HG02840 (cell line): Measurements from ENCODE around the gene COQ8B.
"Not testable (repeated sequence)": the region's sequence is repeated elsewhere in the genome, so short reads cannot be mapped to it uniquely, and the experiment has no call there.

ENCODE experiments used
- ATAC-seq: cut with Tn5 transposase; IDR thresholded peaks from one replicate; pipeline ENCODE4 v1.9.1; 2021; ENCODE audit warnings: mild to moderate bottlenecking, moderate library complexity, moderate number of reproducible peaks; ENCODE audit not compliant: unreplicated experiment, low FRiP score

Gene COQ8B

DNA sequence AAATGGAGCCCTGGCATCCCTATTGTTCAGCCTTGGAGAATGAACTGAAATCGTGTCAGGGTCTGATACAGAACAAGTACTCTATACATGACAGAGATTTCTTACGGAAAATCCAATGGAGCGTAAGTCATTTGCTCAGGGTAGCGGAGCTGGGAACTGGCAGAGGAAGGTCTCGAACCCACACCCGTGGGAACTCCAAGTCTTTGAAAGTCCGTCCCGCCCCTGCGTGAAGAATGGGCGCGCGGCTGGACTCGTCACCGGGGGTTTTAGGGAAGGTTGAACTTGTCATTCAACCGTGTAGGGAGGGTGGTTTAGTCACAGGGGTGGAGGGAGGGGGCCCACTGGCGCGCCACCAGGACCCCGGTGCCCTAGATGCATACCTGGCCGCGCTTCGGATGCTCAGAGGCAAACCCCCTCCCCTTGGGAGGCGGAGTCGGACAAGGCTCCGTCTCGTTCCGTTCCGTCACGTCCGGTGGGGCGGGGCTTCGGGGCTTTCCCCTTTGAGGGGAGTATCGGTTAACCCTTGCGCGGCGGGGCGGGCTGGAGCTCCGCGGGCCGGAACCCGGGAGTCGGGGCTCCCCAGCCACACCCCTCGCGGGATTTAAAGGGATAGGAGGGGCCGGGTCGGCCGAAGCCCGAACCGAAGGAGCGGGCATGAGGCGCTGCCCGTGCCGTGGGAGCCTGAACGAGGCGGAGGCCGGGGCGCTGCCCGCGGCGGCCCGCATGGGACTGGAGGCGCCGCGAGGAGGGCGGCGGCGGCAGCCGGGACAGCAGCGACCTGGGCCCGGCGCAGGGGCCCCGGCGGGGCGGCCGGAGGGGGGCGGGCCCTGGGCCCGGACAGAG, at the start of gene COQ8B, which contains the start of gene ITPKC:
Gene COQ8B, minus strand, starts transcription at position 405 of the 843 bp plus-strand sequence. CDS start 2,254 bp downstream, outside the sequence.
Gene ITPKC, plus strand, starts transcription at position 631 of the 843 bp plus-strand sequence. Its CDS starts 24 bp downstream, at position 655.
- peak; percentile 78 for ATAC-seq

DNA sequence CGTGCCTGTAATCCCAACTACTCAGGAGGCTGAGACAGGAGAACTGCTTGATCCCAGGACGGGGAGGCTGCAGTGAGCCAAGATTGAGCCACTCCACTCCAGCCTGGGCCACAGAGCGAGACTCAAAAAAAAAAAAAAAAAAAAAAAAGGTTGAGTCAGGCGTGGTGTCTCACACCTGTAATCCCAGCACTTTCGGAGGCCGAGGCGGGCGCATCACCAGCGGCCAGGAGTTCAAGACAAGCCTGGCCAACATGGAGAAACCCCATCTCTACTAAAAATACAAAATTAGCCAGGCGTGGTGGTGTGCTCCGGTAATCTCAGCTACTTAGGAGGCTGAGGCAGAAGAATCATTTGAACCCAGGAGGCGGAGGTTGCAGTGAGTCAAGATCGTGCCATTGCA, 49.7 kb upstream of the COQ8B start:
- not testable (repeated sequence) for ATAC-seq

DNA sequence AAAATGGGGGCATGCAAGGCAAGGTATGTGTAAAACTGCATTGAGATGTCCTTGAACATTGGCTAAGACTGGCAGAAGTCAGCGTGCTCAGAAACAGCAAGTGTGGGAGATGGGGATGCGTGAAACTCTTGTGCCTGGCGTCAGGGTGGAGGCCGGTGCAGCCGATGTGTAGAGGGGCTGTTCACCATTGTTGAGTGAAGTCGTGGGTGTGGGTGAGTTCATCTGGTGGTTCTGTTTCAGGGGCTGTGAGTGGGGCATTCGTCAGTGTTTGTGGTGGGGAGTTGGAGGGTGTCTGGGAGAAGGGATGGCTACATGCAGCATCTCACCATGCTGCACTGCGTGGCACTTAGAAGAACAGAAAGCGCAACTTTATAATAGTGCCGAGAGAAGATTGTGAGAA, 47.3 kb upstream of the COQ8B start:
- ATAC-seq, result no peak

DNA sequence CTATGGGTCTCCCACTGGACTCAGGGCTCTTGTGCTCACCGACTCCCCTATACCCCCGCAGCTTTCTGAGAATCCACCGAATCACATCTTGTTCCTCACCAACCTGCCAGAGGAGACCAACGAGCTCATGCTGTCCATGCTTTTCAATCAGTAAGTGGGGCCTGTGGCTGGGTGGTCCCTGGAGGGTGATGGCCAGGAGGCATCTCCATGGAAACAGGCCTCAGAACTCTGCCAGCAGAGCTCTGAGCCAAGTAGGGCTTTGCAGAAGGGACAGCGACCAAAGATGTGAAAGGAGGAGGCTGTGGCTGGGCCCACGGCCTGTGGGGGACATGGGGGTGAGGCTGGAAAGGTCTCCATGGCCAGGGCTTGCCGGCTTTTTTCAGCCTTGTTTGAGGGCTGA, 46.8 kb upstream of the COQ8B start:
- no peak for ATAC-seq

DNA sequence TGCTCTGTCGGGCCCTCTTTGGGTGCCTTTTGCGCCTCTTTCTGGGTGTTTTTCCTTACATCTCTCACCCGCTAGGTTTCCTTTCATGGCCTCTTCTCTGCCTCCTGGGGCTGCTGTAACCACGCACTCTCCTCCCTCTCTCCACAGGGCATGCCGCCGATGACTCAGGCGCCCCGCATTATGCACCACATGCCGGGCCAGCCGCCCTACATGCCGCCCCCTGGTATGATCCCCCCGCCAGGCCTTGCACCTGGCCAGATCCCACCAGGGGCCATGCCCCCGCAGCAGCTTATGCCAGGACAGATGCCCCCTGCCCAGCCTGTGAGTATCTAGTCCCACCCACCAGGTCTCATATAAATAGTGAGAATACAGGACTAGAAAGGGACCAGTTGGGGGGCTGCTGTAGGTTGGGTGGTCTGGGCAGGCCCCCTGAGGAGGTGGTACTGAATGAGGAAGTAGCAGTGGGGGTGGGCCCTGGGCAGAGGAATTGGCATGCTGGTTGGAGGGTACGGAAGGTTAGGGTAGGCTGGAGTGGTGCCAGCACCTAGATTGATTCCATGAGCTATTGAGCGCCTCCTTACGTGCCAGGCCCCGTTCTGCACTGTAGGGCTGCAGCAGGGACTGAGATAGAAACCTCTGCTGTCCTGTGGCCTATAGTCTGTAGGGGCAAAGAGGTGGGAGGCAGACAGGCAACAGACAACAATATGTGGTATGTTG, 46.2 kb upstream of the COQ8B start:
- ATAC-seq, result no peak

DNA sequence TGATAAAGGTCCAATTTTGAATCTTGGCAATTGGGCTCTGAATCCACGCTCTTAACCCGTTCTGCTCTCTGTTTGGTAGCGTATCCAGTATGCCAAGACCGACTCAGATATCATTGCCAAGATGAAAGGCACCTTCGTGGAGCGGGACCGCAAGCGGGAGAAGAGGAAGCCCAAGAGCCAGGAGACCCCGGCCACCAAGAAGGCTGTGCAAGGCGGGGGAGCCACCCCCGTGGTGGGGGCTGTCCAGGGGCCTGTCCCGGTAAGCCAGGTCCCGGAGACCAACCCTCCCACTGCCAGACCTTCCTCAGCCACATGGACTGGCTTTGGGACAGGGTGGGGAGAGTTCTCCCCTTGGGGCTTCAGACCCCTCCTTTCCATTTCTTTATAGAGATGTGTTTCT, 42.7 kb upstream of the COQ8B start:
- ATAC-seq, result no peak

DNA sequence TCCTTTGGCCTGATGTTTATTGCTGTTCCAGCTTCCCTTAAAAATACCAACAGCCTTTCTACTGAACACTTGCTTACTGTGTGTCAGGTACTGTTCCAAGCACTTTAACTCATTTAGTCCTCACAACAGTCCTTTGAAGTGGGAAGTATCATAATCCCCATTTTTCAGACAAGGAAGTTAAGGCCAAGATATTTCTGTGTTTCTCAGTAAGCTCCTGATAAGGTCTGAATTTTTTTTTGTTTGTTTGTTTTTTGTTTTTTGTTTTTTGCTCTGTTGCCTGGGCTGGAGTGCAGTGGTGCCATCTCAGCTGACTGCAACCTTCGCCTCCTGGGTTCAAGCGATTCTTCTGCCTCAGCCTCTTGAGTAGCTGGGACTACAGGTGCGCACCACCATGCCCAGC, 41.8 kb upstream of the COQ8B start:
- no peak for ATAC-seq

DNA sequence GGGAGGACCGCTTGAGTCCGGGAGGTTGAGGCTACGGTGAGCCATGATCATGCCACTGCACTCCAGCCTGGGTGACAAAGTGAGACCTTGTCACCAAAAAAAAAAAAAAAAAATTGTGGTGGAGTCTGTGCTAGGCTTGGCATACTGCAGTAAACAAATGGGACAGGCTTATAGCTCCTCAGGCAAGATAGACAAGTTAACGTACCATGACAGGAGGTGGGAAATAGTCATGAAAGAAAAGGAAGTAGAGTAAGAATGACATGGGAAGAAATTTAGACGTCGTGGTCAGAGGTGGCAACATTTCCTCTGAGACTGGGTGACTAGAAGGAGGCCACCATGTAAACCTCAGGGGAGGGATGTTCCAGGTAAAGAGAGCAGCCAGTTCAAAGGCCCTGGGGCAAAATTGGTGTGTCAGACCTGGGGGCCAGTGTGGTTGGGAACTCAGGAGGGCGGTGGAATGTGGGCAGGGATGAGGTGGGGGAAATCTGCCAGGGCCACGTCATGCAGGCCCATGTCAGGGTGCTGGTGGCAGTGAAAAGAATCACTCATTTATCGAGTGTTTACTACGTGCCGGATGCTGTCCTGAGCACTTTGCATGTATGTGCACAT, 39.9 kb upstream of the COQ8B start:
- no peak for ATAC-seq

DNA sequence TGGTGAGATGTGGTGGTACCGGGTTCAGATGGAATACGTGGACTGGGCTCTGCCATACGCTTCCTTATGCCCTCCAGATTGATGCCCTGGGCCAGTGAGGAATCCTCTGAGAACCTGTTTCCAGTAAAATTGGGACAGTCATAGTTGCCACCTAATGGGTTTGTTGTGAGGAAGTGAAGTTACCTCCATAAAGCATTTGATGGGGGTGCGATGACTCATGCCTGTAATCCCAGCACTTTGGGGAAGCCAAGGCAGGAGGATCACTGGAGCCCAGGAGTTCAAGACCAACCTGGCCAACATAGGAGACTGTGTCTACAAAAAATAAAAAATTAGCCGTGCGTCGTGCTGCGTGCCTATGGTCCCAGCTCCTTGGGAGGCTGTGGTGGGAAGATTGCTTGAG, 39.1 kb upstream of the COQ8B start:
- no peak for ATAC-seq

DNA sequence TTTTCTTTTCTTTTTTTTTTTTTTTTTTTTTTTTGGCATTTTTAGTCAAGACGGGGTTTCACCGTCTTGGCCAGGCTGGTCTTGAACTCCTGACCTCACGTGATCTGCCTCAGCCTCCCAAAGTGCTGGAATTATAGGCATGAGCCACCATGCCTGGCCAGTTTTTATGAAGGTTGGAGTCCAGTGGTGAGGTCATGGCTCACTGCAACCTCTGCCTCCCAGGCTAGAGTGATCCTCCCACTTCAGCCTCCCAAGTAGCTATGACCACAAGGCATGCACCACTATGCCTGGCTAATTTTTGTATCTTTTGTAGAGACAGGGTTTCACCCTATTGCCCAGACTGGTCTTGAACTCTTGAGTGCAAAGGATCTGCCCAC, 38.5 kb upstream of the COQ8B start:
- ATAC-seq, result no peak

DNA sequence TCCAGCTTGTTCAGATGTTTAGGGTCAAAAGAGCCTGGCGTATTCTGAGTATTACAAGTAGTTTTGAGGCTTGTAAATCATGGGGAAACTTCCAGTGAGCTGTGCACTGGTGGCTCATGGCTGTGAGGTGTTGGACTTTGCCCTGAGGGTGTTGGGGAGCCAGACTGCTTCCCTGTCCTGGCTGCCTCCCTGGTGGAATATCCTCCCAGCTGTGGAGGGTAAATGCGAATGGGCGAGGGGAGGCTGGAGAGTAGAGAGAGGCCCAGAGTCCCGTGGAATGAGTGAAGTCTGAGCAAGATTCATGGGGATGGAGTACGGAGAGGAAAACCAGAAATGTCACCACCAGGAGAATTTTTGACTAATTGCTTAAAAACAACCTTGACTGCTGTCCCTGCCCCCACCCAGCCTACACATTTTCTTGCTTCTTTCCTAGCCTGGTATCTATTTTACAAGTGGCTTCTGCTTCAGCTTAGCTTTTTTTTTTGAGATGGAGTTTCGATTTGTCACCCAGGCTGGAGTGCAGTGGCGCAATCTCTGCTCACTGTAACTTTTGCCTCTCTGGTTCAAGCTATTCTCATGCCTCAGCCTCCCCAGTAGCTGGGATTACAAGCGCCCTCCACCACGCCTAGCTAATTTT, 38.0 kb upstream of the COQ8B start:
- ATAC-seq, result no peak

DNA sequence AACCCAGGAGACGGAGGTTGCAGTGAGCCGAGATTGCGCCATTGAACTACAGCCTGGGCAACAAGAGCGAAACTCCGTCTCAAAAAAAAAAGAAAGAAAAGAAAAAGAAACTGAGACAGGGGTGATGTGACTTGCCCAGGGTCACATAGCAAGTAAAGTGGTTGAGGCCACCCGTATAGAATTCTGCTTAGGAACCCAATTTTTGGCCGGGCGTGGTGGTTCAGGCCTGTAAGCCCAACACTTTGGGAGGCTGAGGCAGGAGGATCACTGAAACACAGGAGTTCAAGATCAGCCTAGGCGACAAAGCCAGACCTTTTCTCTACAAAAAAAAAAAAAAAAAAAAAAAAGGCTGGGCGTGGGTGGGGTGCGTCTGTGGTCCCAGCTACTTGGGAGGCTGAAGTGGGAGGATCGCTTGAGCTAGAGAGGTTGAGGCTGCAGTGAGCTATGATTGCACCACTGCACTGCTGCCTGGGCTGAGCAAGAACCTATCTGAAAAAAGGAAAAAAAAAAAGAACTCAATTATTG, 35.6 kb upstream of the COQ8B start:
- no peak for ATAC-seq

DNA sequence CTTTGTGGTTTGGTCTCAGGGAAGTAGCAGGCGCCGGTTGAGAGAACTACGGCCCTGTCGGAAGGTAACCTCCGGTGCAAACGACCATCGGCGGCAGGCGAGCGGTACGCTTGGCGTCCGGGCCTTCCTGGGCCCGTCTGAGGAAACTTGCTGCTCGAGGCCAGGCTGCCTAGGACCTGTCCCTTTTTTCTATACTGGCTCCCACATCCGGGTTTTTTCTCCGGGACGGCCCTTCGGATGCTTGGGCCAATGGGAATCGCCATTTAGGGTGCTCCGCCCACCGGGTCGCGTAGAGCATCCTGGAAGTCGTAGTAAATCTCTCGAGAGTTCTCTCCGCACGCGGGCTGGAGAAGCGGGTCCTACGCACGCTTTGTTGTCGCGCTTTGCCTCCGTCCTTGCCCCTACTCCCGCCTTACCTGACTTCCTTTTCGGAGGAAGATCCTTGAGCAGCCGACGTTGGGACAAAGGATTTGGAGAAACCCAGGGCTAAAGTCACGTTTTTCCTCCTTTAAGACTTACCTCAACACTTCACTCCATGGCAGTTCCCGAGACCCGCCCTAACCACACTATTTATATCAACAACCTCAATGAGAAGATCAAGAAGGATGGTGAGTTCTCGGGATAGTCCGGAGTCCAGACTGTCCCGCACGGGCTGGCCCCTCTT, 34.3 kb upstream of the COQ8B start, which contains the start of gene SNRPA:
Gene SNRPA, plus strand, starts transcription at position 330 of the 664 bp plus-strand sequence. Its CDS starts 206 bp downstream, at position 536.
- ATAC-seq, result peak; percentile 63

DNA sequence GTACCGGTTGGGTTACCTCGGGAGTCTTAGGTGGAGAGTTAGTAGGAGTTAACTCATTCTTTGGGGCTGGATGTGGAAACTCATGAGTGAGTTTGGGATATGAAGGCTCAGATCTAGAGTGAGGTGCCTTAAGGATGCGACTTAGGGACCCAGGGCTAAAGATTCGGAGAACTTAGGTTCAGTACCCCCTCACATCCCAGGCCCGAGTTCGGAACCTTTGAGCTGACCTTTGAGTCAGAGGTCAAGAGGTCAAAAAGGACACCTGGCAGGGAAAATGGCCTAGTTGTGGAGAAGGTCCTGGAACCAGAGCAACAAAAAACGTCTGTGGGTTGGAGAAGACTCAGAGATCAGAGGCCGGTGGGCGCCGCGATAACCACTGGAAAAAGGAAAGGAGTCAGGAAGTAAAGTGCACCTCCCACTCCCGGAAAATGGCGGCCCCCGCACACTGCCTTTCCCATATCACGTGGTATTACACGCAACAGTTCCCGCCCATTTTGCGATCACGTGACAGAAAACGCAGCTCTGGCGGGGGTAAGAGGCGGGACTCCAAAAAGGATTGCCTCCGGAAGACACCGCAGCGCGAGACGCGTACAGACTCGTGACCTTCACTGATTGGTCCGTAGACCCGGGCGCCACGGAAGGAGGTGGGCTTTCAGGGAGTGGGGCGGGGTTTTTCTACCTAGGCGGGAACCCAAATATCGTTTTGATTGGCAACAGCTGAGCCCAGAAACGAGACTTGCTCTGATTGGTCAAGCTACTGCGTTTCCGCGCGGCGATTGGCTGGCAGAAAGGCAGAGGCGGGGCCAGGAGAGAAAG, 33.6 kb upstream of the COQ8B start, which contains the start of gene ACTMAP:
Gene ACTMAP, minus strand, starts transcription at position 420 of the 816 bp plus-strand sequence. CDS start 674 bp downstream, outside the sequence.
- peak; percentile 88 for ATAC-seq

DNA sequence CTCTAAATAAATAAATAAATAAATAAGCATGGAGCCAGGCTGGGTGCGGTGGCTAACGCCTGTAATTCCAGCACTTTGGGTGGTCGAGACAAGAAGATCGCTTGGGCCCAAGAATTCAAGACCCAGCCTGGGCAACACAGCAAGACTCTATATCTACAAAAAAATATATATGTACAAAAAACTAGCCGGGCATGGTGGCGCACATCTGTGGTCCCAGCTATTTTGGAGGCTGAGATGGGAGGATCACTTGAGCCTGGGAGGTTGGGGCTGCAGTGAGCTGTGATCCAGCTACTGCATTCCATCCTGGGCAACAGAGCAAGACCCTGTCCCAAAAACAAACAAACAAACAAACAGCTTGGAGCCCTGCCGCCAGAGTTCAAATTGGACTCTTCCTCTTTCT, 30.9 kb upstream of the COQ8B start:
- no peak for ATAC-seq

DNA sequence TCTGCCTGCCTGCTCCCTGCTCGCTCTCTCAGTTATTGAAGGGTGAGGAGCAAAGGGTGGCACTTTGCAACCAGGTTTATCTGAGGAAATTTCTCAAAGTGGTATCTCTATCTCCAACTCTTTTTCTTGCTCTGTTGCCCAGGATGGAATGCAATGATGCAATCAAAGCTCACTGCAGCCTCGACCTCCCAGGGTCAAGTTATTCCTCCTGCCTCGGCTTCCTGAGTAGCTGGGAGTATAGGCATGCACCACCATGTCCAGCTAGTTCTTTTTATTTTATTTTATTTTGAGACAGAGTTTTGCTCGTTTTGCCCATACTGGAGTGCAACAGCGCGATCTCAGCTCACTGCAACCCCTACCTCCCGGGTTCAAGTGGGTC, 28.7 kb upstream of the COQ8B start:
- no peak for ATAC-seq

DNA sequence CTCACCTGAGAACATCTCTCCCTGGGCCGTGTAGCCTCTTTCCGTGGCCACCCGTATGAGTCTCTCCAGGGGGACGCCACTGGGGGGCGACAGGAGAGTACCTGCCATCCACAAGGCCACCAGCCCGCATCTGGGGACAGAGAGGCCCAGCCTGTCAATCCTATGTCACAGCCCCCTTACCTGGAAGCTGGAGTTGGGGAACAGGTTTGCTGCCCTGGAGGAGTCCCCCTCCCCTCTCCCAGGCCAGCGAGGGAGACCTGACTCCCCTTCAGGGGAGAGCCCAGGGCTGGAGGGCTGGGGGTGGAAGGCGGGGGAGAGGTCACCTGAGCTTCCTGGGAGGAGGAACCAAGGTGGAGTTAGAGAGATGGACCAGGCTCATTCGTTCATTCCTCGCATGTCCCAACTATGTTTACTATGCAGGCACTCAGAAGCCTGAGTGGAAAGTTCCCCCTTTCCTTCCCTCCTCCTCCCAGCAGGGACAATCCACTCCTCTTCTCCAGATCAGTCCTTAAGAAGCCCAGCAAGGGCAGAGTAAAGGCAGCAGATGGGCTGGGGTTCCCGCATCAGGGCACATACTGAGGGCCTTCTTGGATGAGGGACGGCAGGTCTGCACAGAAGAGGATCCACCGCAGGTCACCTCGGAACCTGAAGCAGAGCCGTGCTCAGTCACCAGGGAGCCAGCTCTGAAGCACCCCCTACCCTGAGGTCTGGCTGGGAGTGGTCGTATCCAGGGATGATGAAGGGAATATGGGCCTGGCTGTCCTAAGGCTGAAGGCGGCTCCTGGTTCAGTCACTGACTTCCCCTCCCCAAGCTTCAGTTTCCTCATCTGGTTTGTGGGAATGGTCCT, 28.1 kb upstream of the COQ8B start:
- no peak for ATAC-seq

DNA sequence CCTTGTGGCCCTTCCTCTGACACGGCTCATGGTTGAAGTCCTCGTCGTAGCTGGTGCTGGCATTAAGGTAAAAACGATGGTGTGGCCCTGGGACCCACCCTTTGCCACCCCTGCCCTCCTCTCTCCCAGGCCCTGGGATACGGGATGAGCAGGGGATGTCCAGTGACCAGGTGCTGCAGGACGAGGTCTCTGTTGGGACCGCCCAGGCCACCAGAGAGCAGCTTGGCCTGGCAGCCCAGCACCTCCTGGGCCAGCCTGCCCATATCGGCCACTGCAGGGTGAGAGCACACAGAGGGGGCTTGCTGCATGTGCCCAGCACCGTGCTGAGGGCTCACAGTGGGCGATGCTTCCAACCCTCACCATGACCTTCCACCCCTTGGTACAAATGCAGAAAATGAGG, 27.2 kb upstream of the COQ8B start:
- no peak for ATAC-seq
